GM15510 (cell line): ENCODE results near the gene TTYH3.

ENCODE experiments used
- POLR2A ChIP-seq: IDR thresholded peaks from 3 replicates; pipeline ENCODE4 v1.6.1; 2011; ENCODE audit warnings: borderline replicate concordance; ENCODE audit not compliant: insufficient read length; ENCODE audit errors: extremely low read depth

Gene TTYH3

DNA sequence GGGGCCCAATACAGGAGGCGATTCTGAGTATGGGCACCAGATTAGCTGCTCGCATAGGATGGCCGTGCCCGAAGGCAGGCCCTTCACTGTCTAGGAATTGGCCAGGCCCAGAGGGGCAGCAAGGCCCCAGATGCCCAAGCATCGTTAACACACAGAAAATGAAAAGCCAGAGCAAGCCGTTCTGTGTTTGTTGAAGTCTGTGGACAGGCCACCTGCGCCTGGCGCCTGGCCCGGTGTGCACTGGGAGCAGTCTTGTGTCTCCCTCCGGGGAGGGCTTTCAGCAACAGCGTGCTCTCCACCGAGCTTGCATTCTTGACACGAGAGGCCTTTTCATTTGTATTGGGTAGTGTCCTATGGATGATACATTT is 34.5 kb upstream of the TTYH3 start:
- no peak for TF ChIP-seq POLR2A

DNA sequence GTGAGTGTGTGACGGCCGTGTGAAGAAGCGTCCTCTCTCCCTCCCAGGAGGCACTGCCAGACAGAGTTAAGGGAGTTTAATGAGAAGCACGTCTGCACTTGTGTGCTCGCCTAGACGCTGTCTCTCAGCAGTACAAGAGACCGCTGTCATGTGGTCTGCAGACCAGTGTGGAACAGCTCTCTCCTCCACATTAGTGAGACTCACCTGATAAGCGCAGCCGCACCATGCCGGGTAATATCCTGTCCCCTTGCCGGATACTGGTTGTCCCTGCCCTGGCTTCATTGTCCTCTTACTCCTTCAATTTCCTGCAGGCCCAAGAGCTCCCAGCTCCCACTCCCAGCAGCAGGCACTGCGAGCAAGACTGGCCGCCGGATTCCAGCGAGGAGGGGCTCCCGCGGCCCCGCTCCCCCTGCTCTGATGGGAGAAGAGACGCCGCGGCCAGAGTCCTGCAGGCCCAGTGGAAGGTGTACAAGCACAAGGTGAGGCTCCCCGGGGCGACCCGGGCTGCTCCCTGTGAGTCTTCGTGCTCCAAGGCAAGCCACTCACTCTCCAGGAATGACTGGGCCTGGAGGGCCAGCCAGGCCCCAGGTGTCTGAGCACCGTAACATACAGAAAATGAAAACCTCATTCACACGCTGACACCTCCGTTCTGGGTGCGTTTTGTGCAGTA is 33.5 kb upstream of the TTYH3 start:
- TF ChIP-seq POLR2A, result no peak

DNA sequence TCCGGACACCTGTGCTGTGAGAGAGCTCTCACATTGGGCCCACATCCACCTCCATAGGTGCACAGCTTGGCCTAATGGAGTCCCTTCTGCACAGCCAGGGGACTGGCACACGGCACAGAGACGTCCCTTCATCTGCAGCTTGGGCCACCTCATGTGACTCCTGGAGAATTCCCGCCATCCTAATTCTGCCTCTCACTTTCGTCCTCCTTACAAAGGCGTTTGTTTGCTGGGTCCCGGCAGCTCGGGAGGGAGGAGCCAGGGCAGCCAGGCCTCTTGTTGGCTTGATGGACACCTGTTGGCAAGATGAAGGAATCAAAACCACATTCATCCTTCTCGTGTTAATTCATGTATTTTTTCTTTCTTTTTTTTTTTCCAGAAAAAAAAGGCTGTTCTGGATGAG is 30.7 kb upstream of the TTYH3 start:
- TF ChIP-seq POLR2A, result no peak

DNA sequence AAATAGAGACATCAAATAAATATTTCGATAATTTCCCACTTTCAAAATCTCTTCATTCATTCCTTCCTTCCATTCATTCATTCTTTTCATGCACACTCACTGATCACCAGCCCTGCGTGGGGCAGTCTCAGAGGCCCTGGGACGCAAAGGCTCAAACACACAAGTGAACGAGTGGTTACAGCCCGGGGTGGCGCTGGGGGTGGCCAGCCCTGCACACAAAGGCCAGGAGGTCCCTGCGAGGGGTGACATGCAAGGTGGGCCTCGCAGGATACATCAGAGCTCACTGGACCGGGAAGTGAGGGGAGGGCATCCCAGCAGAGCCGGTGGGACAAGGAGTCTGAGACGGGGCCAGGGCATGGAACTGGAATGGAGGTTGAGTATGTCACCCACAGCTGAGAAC is 29.9 kb upstream of the TTYH3 start:
- no peak for TF ChIP-seq POLR2A

DNA sequence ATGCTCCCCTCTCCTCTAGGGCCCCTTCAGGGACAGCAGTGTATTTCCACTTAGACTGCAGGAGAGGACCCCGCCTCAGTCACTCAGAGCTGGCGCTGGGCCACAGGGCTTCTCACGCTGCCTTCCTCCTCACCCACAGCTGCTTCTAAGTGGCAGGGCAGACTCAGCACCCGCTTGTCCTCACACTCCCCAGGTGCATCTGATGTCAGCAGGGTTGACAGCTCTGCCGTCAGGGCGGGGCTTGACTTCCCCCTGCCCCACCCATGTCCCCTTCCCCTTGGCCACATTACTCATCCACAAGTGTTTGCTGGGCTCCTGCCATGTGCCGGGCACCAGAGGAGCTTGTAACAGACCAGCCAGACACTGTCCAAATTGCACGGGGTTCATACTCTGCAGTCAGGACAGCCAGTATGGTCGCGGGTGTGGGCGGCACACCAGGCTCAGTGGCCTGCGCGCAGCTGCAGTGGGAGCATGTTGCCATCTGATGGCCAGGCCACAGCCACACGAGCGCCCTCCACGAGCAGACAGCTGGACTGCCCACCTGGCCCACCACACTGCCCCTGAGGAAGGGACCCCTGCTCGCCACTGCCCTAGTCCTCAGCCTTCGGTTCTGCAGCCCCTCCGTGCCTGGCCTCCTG is 29.3 kb upstream of the TTYH3 start:
- no peak for TF ChIP-seq POLR2A

DNA sequence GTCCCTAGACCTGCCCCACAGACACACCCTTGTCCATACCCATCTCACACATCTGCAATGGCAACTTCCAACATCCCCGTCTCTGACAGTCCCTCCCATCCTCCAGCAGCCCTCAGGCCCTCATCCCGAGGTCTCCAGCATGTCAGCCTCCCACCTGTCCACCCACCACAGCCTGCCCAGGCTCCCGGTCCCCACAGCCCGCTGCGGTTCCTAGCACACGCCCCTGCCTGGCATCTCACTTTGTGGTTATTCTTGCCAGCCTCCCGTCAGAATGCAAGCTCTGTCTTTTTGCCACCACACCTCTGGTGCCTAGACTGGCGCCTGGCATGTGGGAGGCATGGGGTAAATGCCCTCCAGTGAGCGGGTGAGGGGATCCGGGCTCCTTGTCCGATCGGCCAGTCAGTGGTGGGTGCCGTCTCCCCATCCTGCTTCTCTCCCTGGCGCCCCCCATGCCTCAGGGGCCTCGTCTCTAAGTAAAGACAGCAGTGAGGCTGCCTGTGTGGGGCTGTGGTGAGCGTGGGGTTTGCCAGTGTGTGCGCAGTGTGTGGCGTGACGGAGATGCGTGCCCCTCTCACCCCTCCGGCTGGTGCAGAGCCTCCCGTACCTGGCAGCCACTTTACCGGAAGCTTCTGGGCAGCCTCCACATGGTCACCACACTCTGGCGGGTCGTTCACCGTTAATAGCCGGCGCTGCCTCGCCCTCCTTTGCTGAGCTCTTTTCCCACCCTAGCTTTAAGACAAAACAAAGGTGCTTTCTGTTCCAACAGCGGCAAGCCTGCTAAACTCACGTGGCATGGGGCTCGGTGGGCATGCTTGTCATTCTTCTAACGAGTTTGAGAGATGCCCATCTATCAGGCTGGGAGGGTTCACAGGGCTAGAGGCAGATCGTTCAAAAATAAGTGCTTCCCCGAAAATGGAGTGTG is 28.5 kb upstream of the TTYH3 start:
- TF ChIP-seq POLR2A, result no peak

DNA sequence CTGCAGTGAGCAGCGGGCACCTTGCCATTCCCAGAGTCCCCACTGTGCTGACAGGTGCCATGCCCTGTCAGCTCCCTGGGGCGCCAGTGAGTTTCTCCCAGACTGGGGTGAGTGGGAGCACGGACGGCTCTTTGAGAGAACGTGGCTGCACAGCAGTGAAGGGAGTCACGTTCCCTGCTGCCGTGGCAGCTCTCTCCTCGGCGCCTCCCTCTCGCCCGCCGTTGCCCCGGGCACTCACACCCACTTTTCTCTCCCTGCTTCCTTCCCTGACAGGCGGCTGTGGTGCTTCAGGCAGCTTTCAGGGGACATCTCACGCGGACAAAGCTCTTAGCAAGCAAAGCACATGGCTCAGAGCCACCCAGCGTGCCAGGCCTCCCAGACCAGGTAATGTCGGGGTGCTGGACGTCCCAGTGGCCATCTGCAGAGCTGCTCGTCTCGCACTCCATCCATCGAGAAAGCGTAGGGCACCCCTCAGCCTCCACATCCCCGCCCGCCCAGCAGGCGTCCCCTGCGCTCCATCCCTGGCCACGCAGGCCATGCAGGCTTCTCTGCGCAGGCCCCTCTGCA is 27.1 kb upstream of the TTYH3 start:
- no peak for TF ChIP-seq POLR2A

DNA sequence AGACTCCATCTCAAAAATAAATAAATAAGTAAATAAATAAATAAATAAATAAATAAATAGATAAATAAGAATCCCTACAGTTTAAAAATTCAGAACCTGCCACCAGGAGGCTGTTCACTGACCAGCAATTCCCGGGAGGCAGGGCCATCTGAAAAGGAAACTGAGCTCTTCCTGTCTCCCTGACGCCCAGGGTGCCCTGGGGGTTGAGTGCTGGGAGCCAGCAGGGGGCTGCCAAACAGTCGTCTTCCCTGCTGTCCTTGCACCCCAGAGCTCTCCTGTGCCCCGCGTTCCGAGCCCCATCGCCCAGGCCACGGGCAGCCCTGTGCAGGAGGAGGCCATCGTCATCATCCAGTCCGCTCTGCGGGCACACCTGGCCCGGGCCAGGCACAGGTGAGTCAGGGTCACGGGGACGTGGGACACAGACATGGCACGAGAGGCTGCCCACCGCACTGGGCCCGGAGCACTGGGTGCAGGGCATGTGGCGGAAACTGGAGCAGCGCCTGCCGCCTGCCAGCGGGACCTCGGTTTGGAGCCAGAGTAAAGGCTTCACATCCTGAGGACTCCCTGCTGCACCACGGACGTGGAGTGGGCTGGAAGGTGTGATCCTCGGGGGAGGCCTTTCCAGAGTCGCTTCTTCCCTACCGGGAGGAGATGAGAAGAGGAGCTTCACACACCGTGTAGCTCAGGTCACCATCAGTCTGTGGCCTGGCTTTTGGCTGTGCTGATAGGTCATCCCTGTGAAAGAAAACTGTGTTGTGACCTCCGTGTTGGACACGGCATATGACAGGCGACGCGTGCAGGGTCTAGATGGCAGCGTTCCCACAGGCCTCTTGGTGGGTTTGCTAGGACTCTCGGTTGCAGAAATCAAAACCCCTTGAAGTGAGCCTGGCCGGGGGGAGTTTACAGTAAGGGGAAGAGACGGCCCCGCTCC is 25.9 kb upstream of the TTYH3 start:
- TF ChIP-seq POLR2A, result no peak

DNA sequence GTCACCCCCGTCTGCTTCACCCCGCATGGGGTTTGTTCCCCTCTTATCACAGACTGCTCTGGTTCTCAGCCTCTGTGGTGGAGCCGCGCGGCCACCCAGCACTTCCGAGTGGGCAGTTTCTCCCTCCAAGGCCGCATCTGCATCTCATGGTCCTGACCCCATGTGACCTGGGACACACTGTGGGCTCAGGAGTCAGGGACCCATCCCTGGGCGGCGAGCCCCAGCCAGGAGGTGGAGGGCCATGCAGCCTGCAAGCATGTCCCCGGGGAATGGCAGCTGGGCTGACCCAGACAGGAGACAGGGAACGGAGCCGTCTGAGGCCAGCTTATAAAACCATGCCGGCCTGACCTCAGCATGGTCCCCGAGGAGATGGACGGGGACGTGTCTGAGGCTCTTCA is 25.2 kb upstream of the TTYH3 start:
- TF ChIP-seq POLR2A, result no peak

DNA sequence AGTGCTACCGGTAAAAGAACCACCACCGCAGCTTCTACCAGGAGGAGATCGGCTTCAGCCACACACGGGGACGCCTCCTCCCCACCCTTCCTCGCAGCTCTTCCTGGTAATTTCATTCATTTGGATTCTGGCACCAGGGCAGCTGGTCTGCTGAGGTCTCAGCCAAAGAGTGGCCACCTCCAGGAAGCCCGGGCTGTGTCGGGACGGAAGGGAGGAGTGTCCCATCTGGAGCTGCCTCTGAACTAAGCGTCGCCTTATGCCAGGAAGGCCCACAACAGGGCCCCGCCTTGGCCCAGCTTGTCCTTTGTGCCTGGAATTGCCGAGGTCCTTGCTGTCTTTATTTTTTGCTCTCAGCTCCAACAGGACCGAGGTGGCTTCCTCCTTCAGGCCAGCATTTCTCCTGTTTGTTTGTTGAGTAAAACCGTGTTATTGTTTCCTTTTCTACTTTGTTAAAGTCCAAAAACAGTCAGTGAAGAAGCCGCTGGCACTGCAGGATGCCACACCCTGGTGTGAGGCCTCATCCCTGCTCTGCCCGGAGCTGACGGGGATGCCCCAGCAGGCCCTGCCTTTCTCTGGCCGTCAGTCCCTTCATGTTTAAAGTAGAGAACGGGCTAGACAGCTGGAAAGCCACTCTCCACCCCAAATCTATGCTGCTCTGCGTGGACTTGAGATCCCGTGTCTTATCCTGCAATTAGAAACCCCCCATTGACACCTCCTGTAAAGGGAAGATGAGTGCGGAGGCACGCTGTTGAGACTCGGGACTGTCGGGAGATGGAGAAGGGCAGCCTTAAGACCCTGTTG is 24.5 kb upstream of the TTYH3 start:
- TF ChIP-seq POLR2A, result no peak

DNA sequence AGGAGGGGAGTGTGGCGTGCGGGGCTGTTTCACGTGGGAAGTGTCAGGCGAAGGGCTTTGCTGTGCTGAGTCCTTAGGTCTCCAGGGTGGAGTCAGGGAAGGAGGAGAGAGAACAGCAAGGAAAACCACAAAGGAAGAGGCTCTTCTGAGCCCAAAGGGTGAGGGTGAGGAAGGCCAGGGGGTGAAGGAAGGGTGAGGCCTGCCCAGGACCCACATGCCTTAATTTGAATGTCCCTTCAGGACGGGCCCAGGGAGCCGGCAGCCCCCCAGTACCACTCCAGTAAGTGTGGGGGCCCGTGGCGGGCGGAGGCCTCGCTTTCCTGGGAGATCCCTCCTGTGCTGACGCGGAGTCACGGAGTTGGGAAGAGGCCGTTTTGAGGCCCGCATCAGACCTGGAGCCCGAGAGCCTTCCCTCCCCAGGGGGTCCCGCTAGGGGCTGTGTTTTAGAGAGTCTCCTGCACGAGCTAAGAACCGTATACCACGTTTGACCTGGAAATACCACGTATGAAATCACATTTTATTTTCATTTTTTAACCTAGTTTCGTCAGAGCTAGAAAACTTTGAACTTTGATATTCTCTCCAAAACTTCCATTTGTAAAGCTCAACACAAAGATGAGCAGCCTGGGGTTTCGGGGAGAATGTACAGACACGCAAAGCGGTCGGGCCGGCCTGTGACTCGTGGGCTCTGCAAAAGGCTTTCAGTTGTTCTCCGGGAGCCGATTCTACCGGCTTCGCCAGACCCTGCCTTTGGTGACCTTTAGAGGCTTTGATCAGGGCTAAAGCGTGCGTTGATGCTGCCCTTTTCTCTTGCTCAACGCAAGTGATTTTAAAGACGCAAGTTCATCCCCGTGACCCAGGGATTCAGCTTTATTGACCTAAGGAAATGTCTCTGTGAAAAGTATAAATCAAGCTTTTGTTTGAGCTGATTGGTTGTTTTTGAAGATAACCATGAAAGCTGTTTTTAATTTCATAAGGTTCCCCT is 23.6 kb upstream of the TTYH3 start:
- no peak for TF ChIP-seq POLR2A

DNA sequence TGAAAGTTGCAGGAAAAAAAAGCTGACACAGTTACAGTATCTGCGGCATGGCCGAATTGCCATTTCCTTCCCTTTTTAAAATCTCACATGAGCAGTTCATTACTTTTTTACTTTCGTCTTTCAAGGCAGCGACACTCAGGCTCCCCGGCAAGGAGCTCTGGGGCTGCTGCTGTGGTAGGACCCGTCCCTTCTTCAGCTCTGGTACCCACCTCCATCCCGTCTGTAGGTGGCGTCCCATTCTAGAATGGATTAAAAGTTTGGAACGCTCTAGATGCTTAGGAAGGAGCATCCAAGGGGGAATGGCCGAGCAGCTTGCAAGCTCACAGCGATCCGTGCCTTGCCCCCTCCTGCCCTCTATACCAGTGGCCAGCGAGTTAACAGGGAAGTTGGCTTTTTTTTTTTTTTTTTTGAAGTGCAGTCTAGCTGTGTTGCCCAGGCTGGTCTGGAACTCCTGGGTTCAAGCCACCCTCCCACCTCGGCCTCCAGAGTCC is 22.8 kb upstream of the TTYH3 start:
- TF ChIP-seq POLR2A, result no peak
